Measurements from ENCODE around the gene SDK1.

The SDK1 gene

DNA sequence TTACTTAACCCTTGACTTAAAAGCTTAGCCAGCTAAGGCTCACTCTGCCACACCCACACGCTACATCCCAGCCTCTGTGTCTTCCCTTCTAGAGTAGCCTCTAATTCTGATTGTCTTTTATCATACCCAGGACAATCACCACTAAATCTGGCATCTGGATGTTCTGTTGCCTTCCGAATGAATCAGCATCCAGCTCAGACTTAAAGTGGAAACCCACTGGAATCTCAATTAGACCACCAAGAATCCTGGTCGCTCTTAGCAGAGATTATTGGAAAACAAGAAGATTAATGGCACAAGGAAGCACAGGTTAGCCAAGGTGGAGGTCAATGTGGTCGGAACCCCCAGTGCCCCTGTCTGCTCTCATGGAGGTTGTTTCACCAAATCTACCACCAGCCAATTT lies 976.9 kb downstream of the SDK1 start:
- no peak for DNase-seq (ENCODE audit: low spot score)
- TF ChIP-seq, protein P1, sequence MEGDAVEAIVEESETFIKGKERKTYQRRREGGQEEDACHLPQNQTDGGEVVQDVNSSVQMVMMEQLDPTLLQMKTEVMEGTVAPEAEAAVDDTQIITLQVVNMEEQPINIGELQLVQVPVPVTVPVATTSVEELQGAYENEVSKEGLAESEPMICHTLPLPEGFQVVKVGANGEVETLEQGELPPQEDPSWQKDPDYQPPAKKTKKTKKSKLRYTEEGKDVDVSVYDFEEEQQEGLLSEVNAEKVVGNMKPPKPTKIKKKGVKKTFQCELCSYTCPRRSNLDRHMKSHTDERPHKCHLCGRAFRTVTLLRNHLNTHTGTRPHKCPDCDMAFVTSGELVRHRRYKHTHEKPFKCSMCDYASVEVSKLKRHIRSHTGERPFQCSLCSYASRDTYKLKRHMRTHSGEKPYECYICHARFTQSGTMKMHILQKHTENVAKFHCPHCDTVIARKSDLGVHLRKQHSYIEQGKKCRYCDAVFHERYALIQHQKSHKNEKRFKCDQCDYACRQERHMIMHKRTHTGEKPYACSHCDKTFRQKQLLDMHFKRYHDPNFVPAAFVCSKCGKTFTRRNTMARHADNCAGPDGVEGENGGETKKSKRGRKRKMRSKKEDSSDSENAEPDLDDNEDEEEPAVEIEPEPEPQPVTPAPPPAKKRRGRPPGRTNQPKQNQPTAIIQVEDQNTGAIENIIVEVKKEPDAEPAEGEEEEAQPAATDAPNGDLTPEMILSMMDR (IDR thresholded peaks at IDR 0.05; ENCODE audit: extremely low read depth, missing control alignments) = no peak

DNA sequence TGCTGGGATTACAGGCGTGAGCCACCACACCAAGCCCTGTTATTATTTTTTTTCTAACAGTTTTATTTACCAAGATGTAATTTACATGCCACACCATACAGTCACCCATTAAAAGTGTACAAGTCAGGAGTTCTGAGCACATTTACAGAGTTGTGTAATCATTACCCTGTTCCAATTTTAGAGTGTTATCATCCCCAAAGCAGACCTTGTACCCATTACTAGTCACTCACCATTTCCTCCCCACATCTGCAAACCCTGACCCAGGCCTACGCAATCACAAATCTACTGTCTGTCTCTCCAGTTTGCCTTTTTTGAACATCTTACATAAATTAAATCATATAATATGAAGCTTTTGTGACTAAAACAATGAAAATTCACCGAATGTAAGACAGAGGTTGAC lies 978.2 kb downstream of the SDK1 start:
- no peak for DNase-seq (ENCODE audit: low spot score)
- TF ChIP-seq, protein P1 (IDR thresholded peaks at IDR 0.05; ENCODE audit: extremely low read depth, missing control alignments) = no peak

DNA sequence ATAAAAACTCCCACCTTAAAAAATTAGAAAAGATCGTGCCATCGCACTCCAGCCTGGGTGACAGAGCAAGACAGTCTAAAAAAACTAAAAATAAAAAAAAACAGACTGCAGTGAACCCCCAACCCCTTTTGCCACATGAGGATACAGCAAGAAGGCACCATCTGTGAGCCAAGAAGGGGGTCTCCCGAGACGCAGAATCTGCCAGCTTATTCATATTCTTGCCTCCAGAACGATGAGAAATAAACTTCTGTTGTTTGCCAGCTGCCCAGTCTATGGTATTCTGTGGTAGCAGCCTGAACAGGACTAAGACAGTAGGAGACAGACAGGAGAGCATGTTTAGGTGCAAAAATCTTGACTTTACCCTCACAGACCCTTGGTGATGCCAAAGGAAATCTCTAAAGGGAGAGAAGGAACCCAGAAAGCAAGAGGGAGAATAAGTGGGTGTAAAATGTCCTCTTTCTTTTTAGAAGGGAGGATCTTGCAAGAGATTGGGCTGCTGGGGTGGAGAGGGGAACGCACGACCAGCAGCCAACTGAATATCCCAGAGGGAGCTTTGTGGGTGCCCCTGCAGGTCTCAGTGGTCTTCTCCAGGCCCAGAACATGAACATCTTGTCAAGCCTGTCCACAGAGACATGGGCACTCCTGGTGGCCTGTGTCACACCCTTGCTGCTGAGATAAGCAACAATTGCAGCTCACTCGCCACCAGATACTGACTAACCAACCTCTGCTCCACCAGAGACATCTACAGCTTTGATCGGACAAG lies 980.4 kb downstream of the SDK1 start:
- TF ChIP-seq, protein P1 (IDR thresholded peaks at IDR 0.05; ENCODE audit: extremely low read depth, missing control alignments) = no peak
- no peak for DNase-seq (ENCODE audit: low spot score)

DNA sequence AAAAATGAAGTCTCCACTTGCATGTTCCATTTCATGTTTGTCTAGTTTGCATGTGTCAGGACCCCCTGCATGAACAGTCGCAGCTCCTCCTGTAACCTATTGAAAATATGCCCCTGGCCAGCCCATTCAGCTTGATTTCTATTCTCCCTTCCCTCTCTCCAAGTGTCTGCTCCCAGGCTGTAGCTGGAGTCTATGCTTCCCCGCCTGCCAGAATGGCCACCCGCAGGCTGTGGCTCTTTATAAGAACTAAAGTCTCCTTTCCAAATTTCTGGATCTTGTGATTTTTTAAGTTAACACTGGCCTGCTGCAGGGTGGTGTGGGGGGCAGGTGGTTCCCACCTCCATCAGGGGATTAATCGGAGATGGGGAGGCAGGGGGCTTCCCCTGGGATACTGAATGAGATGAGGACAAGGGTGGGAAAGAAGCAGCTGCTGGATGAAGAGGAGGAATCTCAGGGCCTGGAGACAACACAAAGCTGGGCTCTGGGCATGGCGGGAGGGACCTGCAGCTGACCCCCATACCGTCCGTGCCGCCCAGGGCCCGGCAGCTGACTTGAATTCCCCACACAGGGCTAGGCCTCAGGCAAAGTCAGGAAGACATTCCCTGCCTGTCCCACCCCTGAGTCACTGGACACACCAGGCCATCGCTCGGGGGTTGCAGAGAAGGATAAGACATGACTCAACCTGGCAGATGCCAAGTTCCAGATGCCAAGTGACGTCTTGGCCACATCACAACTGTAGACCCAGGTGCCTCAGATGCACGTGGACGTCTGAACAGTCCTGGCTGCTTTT lies 981.6 kb downstream of the SDK1 start:
- no peak for DNase-seq (ENCODE audit: low spot score)
- TF ChIP-seq, protein P1 (IDR thresholded peaks at IDR 0.05; ENCODE audit: extremely low read depth, missing control alignments) = no peak

DNA sequence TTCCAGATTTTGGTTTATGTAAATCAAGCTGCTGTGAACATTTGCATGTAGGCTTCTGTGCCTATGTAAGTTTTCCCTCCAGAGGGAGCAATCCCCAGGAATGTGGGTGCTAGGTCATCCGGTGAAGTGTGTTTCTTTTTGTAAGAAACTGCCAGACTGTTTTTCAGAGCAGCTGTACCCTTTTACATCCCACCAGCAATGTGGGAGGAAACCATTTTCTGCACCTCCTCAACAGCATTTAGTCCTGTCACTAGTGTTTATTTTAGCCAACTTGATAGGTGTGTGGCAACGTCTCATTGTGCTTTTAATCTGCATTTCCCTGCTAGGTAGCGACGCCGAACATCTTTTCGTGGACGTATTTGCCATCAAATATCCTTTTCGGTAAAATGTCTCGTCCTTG lies 985.3 kb downstream of the SDK1 start:
- no peak for DNase-seq (ENCODE audit: low spot score)
- TF ChIP-seq, protein P1 (IDR thresholded peaks at IDR 0.05; ENCODE audit: extremely low read depth, missing control alignments) = no peak

DNA sequence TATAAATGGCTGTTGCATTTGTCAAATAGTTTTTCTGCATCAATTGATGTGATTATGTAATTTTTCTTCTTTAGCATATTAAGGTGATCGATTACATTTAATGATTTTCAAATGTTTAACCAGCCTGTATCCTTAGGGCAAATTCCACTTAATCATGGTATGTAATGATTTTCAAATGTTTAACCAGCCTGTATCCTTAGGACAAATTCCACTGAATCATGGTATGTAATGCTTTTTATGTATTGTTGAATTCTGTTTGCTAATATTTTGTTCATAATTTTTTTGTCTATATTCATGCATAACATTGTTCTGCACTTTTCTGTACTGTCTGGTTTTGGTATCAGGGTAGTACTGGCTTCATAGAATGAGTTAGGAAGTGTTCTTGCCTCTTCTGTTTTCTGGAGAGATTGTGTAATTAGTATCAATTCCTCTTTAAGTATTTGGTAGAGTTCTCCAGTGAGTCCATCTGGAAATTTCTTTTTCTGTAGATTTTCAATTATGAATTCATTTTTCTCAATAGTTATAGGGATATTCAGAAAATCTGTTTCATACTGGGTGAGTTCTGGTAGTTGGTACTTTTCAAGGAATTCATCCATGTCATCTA lies 987.8 kb downstream of the SDK1 start:
- no peak for DNase-seq (ENCODE audit: low spot score)
- TF ChIP-seq, protein P1 (IDR thresholded peaks at IDR 0.05; ENCODE audit: extremely low read depth, missing control alignments) = no peak

Measured in GM20000 (cell line).